CD4-positive, alpha-beta T cell treated with Interleukin-6 for 4 hours (primary cell): ENCODE results near the gene BRD3OS.

Source experiments
- DNase-seq: peaks from one replicate; pipeline ENCODE4 v3.0.0-alpha.2; 2020; ENCODE audit warnings: mixed read lengths

The BRD3OS gene

GRCh38 chr9:134007150-134007549 lies 18.1 kb upstream of the BRD3OS start:
- no peak for DNase-seq

DNA sequence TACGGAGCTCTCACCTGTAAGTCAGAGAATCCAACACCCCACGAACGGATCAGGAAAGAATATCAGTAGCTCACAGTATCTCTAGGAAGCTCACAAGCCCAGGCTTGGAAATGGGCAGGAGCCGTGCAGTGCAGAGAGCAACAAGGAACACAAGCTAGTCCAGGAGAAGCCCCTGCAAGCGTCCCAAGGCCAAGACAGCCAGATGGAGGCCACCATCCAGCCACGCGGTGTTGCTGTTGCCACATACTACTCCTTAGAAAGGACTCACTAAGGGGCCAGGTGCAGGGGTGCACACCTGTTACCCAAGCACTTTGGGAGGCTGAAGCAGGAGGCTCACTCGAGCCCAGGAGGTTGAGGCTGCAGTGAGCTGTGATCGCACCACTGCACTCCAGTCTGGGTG lies 17.7 kb upstream of the BRD3OS start:
- DNase-seq = no peak

GRCh38 chr9:134010310-134011173 lies 14.7 kb upstream of the BRD3OS start:
- no peak for DNase-seq

DNA sequence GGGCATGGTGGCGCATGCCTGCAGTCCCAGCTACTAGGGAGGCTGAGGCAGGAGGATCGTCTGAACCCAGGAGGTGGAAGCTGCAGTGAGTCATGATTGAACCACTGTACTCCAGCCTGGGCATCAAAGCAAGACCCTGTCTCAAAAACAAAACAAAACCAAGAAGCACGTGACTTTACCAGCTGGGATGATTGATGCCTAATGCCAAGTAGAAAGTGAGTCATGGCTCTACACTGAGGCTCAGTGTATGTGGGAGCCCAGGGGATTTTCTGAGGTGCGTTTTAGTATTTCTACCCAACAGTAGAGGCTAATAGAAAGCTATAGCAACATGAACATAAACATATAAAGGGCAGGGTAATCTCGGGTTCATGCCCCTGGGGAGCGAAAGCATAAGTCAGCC lies 13.9 kb upstream of the BRD3OS start:
- DNase-seq = no peak

DNA sequence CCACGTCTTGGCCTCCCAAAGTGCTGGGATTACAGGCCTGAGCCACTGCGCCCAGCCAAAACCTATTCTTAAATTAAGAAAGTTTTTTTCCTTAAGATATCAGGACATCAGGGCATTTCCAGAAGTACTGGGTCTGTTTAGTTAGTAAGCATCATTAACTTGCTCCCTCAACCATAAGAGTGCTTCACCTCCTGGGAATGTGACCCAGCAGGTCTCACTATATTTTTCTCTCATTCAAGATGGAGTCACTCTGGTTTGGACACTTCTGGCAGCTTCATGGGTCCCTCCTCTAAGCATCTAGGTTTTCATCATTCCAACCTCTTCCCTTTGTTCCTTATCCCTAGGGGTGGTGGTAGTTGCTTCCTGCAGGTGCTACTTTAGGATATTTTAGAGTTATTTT lies 10.3 kb upstream of the BRD3OS start:
- no peak for DNase-seq

- DNase-seq = no peak
Observed at GRCh38 chr9:134024214-134024792, 978 bp upstream of the BRD3OS start.

GRCh38 chr9:134025606-134026541 lies 593 bp downstream of the BRD3OS start:
- peak; percentile 64 for DNase-seq

DNA sequence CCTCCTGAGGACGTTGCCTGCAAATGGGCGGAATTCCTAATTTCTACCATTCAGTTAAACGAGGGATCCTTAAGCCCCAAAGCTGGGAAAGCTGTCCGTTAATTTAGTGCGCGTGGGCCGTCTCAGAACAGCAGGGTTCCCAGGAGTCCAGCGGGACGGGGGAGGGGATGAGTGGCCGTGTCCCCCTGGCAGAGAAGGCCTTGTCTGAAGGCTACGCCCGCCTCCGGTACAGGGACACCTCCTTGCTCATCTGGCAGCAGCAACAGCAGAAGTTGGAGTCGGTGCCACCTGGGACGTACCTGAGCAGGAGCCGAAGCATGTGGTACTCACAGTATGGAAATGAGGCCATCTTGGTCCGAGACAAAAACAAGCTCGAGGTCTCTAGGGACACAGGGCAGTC lies 1.3 kb downstream of the BRD3OS start:
- no peak for DNase-seq

DNA sequence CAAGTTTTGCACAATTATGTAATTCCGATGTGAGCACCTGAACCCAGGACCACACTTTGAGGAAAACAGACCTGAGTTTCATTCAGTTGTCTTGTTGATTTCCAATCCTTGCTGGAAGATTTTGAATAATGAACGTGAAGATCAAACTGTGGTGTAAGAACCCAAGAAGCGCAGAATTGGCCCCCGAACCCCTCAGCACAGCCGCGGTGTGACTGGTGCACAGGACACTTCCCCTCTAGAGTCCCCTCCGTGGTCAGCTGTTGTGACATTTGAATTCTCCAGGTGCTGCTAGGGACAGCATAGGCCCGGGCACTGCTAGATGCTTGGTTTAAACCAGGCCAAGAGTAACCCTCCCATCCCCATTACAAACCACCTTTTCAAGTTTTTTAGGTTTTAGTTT lies 1.7 kb downstream of the BRD3OS start:
- DNase-seq = no peak

DNA sequence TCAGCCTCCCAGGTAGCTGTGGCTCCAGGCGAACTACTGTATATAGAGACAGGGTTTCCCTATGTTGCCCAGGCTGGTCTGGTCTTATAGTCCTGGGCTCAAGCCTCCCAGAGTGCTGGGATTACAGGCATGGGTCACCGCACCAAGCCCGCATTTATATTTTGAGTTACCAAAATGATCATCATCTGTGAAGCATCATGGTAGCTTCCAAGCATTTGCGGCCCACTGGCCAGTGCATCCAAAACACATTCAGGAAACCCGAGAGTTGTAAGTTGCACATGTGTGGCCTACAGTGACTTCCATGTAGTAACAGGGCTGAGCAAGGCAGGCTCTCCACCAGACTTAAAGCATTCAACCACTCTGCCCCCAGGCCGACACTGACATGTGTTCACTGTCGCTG lies 2.3 kb downstream of the BRD3OS start:
- no peak for DNase-seq

DNA sequence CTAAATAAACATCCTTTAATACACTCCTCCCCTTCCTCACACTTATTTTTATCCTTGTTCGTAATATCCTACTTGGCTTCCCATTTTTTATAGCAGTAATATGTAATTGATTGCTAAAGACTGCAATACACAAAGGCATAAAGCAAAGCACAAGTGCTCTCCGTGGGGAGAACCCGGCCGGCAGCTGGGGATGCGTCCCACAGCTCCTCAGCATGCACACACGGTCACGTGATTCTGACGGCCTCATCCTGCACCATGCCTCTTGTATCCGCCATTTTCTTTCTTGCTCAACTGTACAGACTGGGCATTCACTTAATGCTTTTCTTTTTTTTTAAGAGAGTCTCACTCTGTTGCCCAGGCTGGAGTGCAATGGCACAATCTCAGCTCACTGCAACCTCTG lies 2.8 kb downstream of the BRD3OS start:
- no peak for DNase-seq

DNA sequence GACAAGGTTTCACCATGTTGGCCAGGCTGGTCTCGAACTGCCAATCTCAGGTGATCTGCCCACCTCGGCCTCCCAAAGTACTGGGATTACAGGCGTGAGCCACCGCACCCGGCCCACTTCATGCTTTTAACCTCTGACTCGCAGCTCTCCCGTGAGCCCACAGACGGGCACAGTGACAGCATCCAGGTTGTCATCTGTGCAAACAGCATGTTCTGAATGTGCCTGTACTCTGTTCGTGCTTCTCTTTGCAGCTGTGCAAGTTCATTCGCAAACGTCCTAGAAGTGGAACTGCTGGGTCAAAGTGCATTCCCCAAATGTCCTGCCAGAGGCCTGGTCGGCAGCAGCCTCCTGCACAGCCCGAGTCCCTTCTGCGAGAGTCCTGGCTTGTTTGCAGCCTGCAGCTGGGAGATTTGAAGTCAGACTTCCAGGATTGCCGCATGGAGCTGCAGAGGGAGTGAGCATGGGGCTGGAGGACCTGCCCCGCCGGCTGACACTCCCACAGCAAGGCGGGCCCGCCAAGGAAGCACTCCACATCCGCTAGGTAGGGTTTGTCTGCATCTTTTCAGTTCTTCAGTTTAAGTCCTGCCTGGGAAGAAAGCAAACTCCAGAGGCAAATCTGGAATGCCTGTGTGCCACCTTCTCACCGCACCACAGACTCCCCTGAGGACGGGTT lies 3.4 kb downstream of the BRD3OS start:
- no peak for DNase-seq

GRCh38 chr9:134029248-134030226 lies 4.3 kb downstream of the BRD3OS start:
- no peak for DNase-seq

GRCh38 chr9:134030821-134031470 lies 5.7 kb downstream of the BRD3OS start:
- no peak for DNase-seq

- DNase-seq = no peak
Observed at GRCh38 chr9:134031783-134032182, 6.5 kb downstream of the BRD3OS start.

- DNase-seq = no peak
Observed at GRCh38 chr9:134032456-134033222, 7.4 kb downstream of the BRD3OS start.

DNA sequence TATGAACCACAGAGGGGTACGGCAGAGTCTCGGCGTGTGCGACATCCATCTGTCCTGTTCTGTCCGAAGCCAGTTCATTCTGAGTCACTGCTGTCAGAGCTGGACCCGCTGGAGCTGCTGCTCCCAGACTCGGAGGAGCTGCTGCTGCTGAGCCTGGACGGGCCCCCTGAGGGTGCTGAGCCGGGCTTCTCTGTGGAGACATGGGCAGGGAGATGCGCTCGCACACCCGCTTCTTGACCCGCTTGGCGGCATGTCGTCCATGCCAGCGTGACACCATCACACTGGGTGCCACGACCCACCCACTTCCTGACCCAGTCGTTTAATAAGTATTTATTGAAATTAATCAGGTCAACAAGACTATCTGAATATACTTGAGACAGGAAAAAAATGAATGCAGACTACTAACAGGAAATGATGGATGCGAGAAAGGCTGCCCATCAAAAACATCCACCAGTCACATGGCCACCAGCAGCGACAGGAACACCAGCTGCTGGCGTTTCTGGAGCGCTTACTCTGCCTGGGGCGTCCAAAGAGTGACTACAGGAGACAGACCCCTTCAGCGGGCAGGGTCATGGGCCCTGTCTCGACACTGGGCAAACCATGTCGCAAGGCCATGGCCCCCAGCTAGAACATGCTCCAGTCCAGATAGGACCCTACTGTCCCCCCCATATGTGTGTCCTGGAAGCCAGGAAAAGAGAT lies 8.4 kb downstream of the BRD3OS start:
- no peak for DNase-seq

DNA sequence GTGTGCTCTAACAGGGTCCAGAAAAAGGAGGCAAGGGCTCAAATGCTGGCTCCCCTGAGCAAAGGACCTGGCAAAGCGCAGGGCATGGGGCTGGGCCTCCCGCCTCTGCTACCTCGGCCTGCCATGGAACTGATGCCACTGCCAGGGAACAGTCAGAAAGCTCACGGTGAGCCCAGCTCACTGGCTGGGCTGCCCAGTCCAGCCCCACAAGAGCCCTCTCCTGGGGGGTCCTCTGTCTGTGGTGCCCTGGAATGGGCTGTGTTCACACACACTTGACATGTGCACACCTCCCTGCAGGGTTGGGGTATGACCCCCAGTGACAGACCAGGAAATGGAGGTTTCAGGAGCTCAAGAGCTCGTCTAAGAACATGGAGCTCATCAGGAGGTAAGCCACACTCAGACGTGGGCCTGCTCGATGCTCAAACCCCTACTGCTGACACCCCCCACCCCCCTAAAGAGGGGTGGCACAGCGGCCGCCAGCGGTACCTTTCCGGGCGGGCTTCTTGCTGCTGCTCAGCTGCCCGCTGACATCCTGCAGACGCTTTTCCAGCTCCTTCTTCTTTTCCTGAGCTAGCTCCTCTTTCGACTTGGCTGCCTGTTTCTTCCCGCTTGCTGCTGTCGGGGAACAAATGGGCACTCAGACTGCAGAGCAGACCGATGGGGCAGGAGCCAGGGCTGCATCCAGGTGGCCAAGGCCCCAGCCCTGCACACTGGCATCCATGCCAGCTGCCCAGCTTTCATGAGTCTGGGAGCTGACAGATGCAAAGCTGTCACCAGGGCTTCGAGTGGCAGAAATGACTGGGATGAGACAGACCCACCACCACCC lies 9.1 kb downstream of the BRD3OS start:
- no peak for DNase-seq
